Endothelial cell of umbilical vein (primary cell): ENCODE data around the gene HMGN2. TPM values are rescaled to one million over a fixed set of nuclear protein-coding genes. Genes with fewer than 3 reads are reported as not detected.

Experiments
- BruUV-seq: library from RNA; stranded (reverse); fragments of 400-500 nt; replicated peaks from 2 replicates; lab custom pipeline; 2021; lab: Mats Ljungman, UMichigan
- CTCF ChIA-PET: fragments of 300-600, 350-600 bp; sonication (Branson Sonifier 250); formaldehyde crosslinking; loops from one replicate; lab custom pipeline; 2021; ENCODE audit warnings: antibody characterized with exemption, inconsistent platforms; lab: Charles Lee
- POLR2A ChIA-PET: fragments of 300-600, 350-600 bp; sonication (Branson Sonifier 250); formaldehyde crosslinking; loops from one replicate; lab custom pipeline; 2021; ENCODE audit warnings: antibody characterized with exemption, inconsistent platforms; lab: Charles Lee
- DNase-seq: peaks from one replicate; pipeline ENCODE4 v3.0.0-alpha.2; 2011; ENCODE audit warnings: low read depth, low spot score
- FAIRE-seq: peaks from 2 replicates; lab custom pipeline; 2011; peaks lifted over from hg19 to GRCh38; lab: Jason Lieb, UNC
- H2AFZ ChIP-seq: 2 replicates; pipeline ENCODE4 v1.6.0; 2012; ENCODE audit warnings: low read depth, low read length, control low read depth, inconsistent platforms
- H3K27ac ChIP-seq: 2 replicates; pipeline ENCODE4 v1.5.1; 2011; ENCODE audit warnings: low read depth, mild to moderate bottlenecking, control low read depth, low read length, moderate library complexity; ENCODE audit not compliant: insufficient read depth
- H3K27me3 ChIP-seq, 2 experiments: 2 replicates each; pipeline versions ENCODE4 v1.6.0 to v1.6.1; 2011; ENCODE audit warnings: low read length in 2 of 2, mixed read lengths in 1 of 2; ENCODE audit not compliant: control insufficient read depth in 2 of 2, insufficient read depth in 2 of 2
- H3K36me3 ChIP-seq, 2 experiments: 2 replicates in 1 of 2; 3 replicates in 1 of 2; pipeline ENCODE4 v1.5.1; 2011; ENCODE audit warnings: low read length in 2 of 2, mild to moderate bottlenecking in 1 of 2, moderate library complexity in 1 of 2; ENCODE audit not compliant: control insufficient read depth in 2 of 2, insufficient read depth in 2 of 2; ENCODE audit errors: extremely low read depth in 1 of 2
- H3K4me1 ChIP-seq: 3 replicates; pipeline ENCODE4 v1.5.1; 2011; ENCODE audit warnings: mild to moderate bottlenecking, low read length; ENCODE audit not compliant: control insufficient read depth, insufficient read depth; ENCODE audit errors: extremely low read depth
- H3K4me2 ChIP-seq: 2 replicates; pipeline ENCODE4 v1.6.1; 2011; ENCODE audit warnings: low read length, control low read depth, mixed read lengths; ENCODE audit not compliant: insufficient read depth
- H3K4me3 ChIP-seq, 3 experiments: fragments of 200-600 bp in 1 of 3; sonication (generic), shearing (Covaris generic) in 1 of 3; replicated peaks in 1 of 3; 2 replicates each; pipeline ENCODE4 v1.5.1; 2011 to 2016; ENCODE audit warnings: control low read depth in 3 of 3, low read length in 3 of 3, mild to moderate bottlenecking in 2 of 3, inconsistent platforms in 1 of 3, low read depth in 1 of 3, moderate library complexity in 1 of 3; ENCODE audit not compliant: insufficient read depth in 1 of 3
- H3K79me2 ChIP-seq: 2 replicates; pipeline ENCODE4 v1.6.0; 2012; ENCODE audit warnings: low read length, inconsistent platforms; ENCODE audit not compliant: control insufficient read depth, insufficient read depth
- H3K9ac ChIP-seq: replicated peaks from 2 replicates; pipeline ENCODE3; 2011; ENCODE audit warnings: low read length, control low read depth; ENCODE audit not compliant: insufficient read depth; ENCODE audit errors: extremely low read depth
- H3K9me1 ChIP-seq: replicated peaks from 3 replicates; pipeline ENCODE4 v1.6.0; 2011; ENCODE audit warnings: mild to moderate bottlenecking, low read length; ENCODE audit not compliant: control insufficient read depth, insufficient read depth; ENCODE audit errors: extremely low read depth
- H3K9me3 ChIP-seq: replicated peaks from 2 replicates; pipeline ENCODE4 v1.5.1; 2012; ENCODE audit warnings: low read length, inconsistent platforms; ENCODE audit not compliant: control insufficient read depth, insufficient read depth
- H4K20me1 ChIP-seq: replicated peaks from 2 replicates; pipeline ENCODE3; 2011; ENCODE audit warnings: mild to moderate bottlenecking, low read length; ENCODE audit not compliant: control insufficient read depth, insufficient read depth; ENCODE audit errors: extremely low read depth
- EZH2 ChIP-seq: IDR thresholded peaks from 2 replicates; pipeline ENCODE4 v1.6.1; 2012; ENCODE audit warnings: borderline replicate concordance, low read depth, mild to moderate bottlenecking, moderate library complexity, low read length, inconsistent platforms; ENCODE audit not compliant: severe bottlenecking
- FOS ChIP-seq: IDR thresholded peaks from 2 replicates; pipeline ENCODE4 v1.6.1; 2011; ENCODE audit warnings: mild to moderate bottlenecking, low read length, moderate library complexity, borderline replicate concordance; ENCODE audit not compliant: insufficient read depth
- GATA2 ChIP-seq: IDR thresholded peaks from 2 replicates; pipeline ENCODE4 v1.7.0; 2011; ENCODE audit warnings: low read depth, mild to moderate bottlenecking, moderate library complexity, mixed read lengths, low read length; ENCODE audit not compliant: insufficient read length, insufficient read depth
- JUN ChIP-seq: IDR thresholded peaks from 2 replicates; pipeline ENCODE4 v1.6.1; 2011; ENCODE audit warnings: borderline replicate concordance, low read depth; ENCODE audit not compliant: insufficient read length, insufficient read depth
- MAX ChIP-seq: IDR thresholded peaks from 2 replicates; pipeline ENCODE4 v1.6.1; 2011; ENCODE audit not compliant: insufficient read depth, insufficient read length
- MYC ChIP-seq: IDR thresholded peaks from one replicate; pipeline ENCODE4 v1.6.1; 2011; ENCODE audit warnings: mild to moderate bottlenecking, low read depth, low read length
- POLR2A ChIP-seq: IDR thresholded peaks from 2 replicates; pipeline ENCODE4 v1.6.1; 2012; ENCODE audit warnings: low read depth, mild to moderate bottlenecking, control low read depth, low read length
- POLR2AphosphoS5 ChIP-seq: IDR thresholded peaks from 2 replicates; pipeline ENCODE4 v1.6.1; 2012; ENCODE audit warnings: low read depth, mild to moderate bottlenecking, control low read depth, low read length, moderate library complexity; ENCODE audit not compliant: insufficient read depth
- dilution Hi-C: fragments of 300-500 bp; cut with MboI; formaldehyde crosslinking; loops from one replicate; pipeline ENCODE4 v1.15.0; 2019; ENCODE audit warnings: low sequenced_read_pairs; ENCODE audit not compliant: extremely low pct_ligation_motif_present
- intact Hi-C: fragments of 100-400 bp; cut with micrococcal nuclease; formaldehyde crosslinking; loops from one replicate; pipeline ENCODE4 v1.10.0; 2022
- polyA plus RNA-seq, 4 experiments: library from polyadenylated mRNA; depleted of rRNA in 3 of 4; stranded (reverse) in 3 of 4; unstranded in 1 of 4; fragments of >200 nt; gene quantifications; 2 replicates each; pipeline versions ENCODE4 v1.2.1 to v1.2.3, GENCODE V29; 2011 to 2012; ENCODE audit warnings: missing spikeins in 1 of 4
- total RNA-seq: library from RNA; stranded (reverse); gene quantifications from 2 replicates; pipeline ENCODE4 v1.2.3, GENCODE V29; 2021
- TF ChIP-seq, protein P1 (sequence below), 2 donors: IDR thresholded peaks; 1 replicate in 1 of 2; 2 replicates in 1 of 2; pipeline ENCODE4 v1.5.1; 2011; ENCODE audit warnings: low read length in 2 of 2, mild to moderate bottlenecking in 2 of 2, moderate library complexity in 2 of 2, control low read depth in 1 of 2, inconsistent platforms in 1 of 2, low read depth in 1 of 2; ENCODE audit not compliant: insufficient read depth in 1 of 2; ENCODE audit errors: extremely low read depth in 1 of 2

Gene HMGN2
- total and polyA plus RNA-seq, 2 donors (not counting 3 experiments of a cell fraction or from before 2014, with no cell fraction given): 240 to 580 TPM

- ChIA-PET POLR2A (no interaction called here), CTCF (no interaction called here)
- H3K36me3 ChIP-seq: peaks cover 7 to 24% of the 10 kb centered on the region in 2 experiments
- intact Hi-C loops: no loop called here
- H2AFZ ChIP-seq: no peak overlapping the region
- peaks cover 13% of the 10 kb centered on the region for H3K79me2 ChIP-seq
- TF ChIP-seq, protein P1, sequence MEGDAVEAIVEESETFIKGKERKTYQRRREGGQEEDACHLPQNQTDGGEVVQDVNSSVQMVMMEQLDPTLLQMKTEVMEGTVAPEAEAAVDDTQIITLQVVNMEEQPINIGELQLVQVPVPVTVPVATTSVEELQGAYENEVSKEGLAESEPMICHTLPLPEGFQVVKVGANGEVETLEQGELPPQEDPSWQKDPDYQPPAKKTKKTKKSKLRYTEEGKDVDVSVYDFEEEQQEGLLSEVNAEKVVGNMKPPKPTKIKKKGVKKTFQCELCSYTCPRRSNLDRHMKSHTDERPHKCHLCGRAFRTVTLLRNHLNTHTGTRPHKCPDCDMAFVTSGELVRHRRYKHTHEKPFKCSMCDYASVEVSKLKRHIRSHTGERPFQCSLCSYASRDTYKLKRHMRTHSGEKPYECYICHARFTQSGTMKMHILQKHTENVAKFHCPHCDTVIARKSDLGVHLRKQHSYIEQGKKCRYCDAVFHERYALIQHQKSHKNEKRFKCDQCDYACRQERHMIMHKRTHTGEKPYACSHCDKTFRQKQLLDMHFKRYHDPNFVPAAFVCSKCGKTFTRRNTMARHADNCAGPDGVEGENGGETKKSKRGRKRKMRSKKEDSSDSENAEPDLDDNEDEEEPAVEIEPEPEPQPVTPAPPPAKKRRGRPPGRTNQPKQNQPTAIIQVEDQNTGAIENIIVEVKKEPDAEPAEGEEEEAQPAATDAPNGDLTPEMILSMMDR (IDR thresholded peaks at IDR 0.05; ENCODE audit: extremely low read depth in 1 of 2, insufficient read depth in 1 of 2, low read depth in 1 of 2, low read length in 2 of 2): no peak
- TF ChIP-seq POLR2A: no peak
- TF ChIP-seq POLR2AphosphoS5: no peak
- no peak for TF ChIP-seq MAX
- no peak for TF ChIP-seq EZH2
- TF ChIP-seq FOS: no peak
- no peak for TF ChIP-seq JUN
- TF ChIP-seq MYC: no peak
- no peak for TF ChIP-seq GATA2
- no peak for FAIRE-seq
- no peak for DNase-seq
- no peak overlapping the region for H3K4me2 ChIP-seq
- peaks cover 10% of the 10 kb centered on the region for H3K4me1 ChIP-seq
- H3K9me1 ChIP-seq: no peaks in the 10 kb centered on the region
- H3K9ac ChIP-seq: no peak overlapping the region
- H3K27me3 ChIP-seq: no peaks in the 10 kb centered on the region
- no peak overlapping the region for H3K27ac ChIP-seq
- H4K20me1 ChIP-seq: no peaks in the 10 kb centered on the region
- dilution Hi-C loops: no loop called here
- no peak overlapping the region for H3K4me3 ChIP-seq
- BruUV-seq: no TSS peak
- H3K9me3 ChIP-seq: no peaks in the 10 kb centered on the region
Observed at GRCh38 chr1:26438041-26438440, 34.2 kb upstream of the HMGN2 start.
